Tibial artery (tissue), 4 donors: ENCODE data around the gene DCXR.

Experiments
- DNase-seq, 2 donors: peaks; one replicate each; pipeline ENCODE4 v3.0.0-alpha.2; 2019
- H3K27ac ChIP-seq, 2 donors: fragments of 200-600 bp; sonication (generic) in 1 of 2; 1 replicate in 1 of 2; 2 replicates in 1 of 2; pipeline ENCODE4 v1.5.1; 2018 to 2019; ENCODE audit warnings: mild to moderate bottlenecking in 1 of 2
- H3K27me3 ChIP-seq, 2 donors: fragments of 200-600 bp; sonication (generic) in 1 of 2; one replicate each; pipeline versions ENCODE4 v1.5.1 to v1.6.0; 2016 to 2019
- H3K36me3 ChIP-seq, 3 donors: fragments of 200-600 bp; sonication (generic) in 2 of 3; one replicate each; pipeline ENCODE4 v1.5.1; 2016 to 2019; ENCODE audit warnings: mild to moderate bottlenecking in 2 of 3
- H3K4me1 ChIP-seq, 4 donors: fragments of 200-600 bp; sonication (generic) in 2 of 4; 1 replicate in 3 of 4; 2 replicates in 1 of 4; pipeline ENCODE4 v1.5.1; 2016 to 2019
- H3K4me3 ChIP-seq, 2 donors: fragments of 200-600 bp; sonication (generic) in 1 of 2; 1 replicate in 1 of 2; 2 replicates in 1 of 2; pipeline ENCODE4 v1.5.1; 2018 to 2019; ENCODE audit warnings: mild to moderate bottlenecking in 2 of 2
- H3K9me3 ChIP-seq, 3 donors: fragments of 200-600 bp; sonication (generic) in 1 of 3; one replicate each; pipeline ENCODE4 v1.5.1; 2016 to 2019
- CTCF ChIP-seq, 2 experiments: fragments of 200-600 bp in 1 of 2; fragments of 450-650 bp in 1 of 2; IDR thresholded peaks; one replicate each; pipeline ENCODE4 v1.5.1; 2017 to 2019; ENCODE audit warnings: antibody characterized with exemption in 2 of 2, mild to moderate bottlenecking in 1 of 2, moderate library complexity in 1 of 2
- intact Hi-C: fragments of 100-400 bp; cut with DNase I; formaldehyde crosslinking; loops from one replicate; pipeline ENCODE4 v1.15.0; 2023; ENCODE audit warnings: low total_unique reads

Gene DCXR

GRCh38 chr17:82016875-82017459 lies 20.5 kb downstream of the DCXR start:
- intact Hi-C loops, result no loop called here
- H3K27ac ChIP-seq, result no peak overlapping the region
- no peaks in the 10 kb centered on the region for H3K9me3 ChIP-seq
- no peak for DNase-seq
- no peak for TF ChIP-seq CTCF (IDR thresholded peaks at IDR 0.05)
- H3K27me3 ChIP-seq, result no peaks in the 10 kb centered on the region
- peaks cover 0 to 28% (median 12%) of the 10 kb centered on the region in 4 donors for H3K4me1 ChIP-seq
- H3K4me3 ChIP-seq, result no peak overlapping the region
- peaks cover 0 to 31% (median 14%) of the 10 kb centered on the region in 3 donors for H3K36me3 ChIP-seq

GRCh38 chr17:82016061-82016874 lies 21.2 kb downstream of the DCXR start:
- no peak for DNase-seq
- TF ChIP-seq CTCF (IDR thresholded peaks at IDR 0.05), result no peak
- Histone ChIP-seq H3K27ac (no peak overlapping the region), H3K4me1 (peaks cover 0 to 21% (median 5%) of the 10 kb centered on the region in 4 donors), H3K9me3 (no peaks in the 10 kb centered on the region), H3K27me3 (no peaks in the 10 kb centered on the region), H3K36me3 (peaks cover 0 to 38% (median 21%) of the 10 kb centered on the region in 3 donors), H3K4me3 (no peak overlapping the region)
- intact Hi-C loops, result no loop called here

- Histone ChIP-seq H3K4me3 (no peak overlapping the region), H3K4me1 (peaks cover 0 to 14% (median 0%) of the 10 kb centered on the region in 4 donors), H3K9me3 (no peaks in the 10 kb centered on the region), H3K27ac (no peak overlapping the region), H3K36me3 (peaks cover 0 to 45% (median 21%) of the 10 kb centered on the region in 3 donors), H3K27me3 (no peaks in the 10 kb centered on the region)
- intact Hi-C loops, result no loop called here
- TF ChIP-seq CTCF (IDR thresholded peaks at IDR 0.05), result no peak
- no peak for DNase-seq
Observed at GRCh38 chr17:82015311-82015971, 22.1 kb downstream of the DCXR start.

GRCh38 chr17:82014971-82015310 lies 22.6 kb downstream of the DCXR start:
- no peaks in the 10 kb centered on the region for H3K9me3 ChIP-seq
- no peak overlapping the region for H3K27ac ChIP-seq
- DNase-seq, result no peak
- H3K27me3 ChIP-seq, result no peaks in the 10 kb centered on the region
- no peak overlapping the region for H3K4me3 ChIP-seq
- peaks cover 0 to 14% (median 0%) of the 10 kb centered on the region in 4 donors for H3K4me1 ChIP-seq
- intact Hi-C loops, result no loop called here
- no peak for TF ChIP-seq CTCF (IDR thresholded peaks at IDR 0.05)
- peaks cover 0 to 45% (median 21%) of the 10 kb centered on the region in 3 donors for H3K36me3 ChIP-seq

- no peaks in the 10 kb centered on the region for H3K9me3 ChIP-seq
- no peak for TF ChIP-seq CTCF (IDR thresholded peaks at IDR 0.05)
- peaks cover 0 to 48% (median 21%) of the 10 kb centered on the region in 3 donors for H3K36me3 ChIP-seq
- H3K4me1 ChIP-seq, result peaks cover 0 to 14% (median 0%) of the 10 kb centered on the region in 4 donors
- DNase-seq, result no peak
- H3K27me3 ChIP-seq, result no peaks in the 10 kb centered on the region
- intact Hi-C loops, result no loop called here
- H3K27ac ChIP-seq, result no peak overlapping the region
- H3K4me3 ChIP-seq, result no peak overlapping the region
Observed at GRCh38 chr17:82014432-82014831, 23.1 kb downstream of the DCXR start.
